ENCODE results near the gene ADAM33. TPM values are rescaled to one million over a fixed set of nuclear protein-coding genes. Genes with fewer than 3 reads are reported as not detected.

ADAM33 gene
- total RNA-seq, 3 donors from 2014 or later = 6.4 to 86.6 (median 9.7) TPM

- no peak overlapping the region for H3K4me3 ChIP-seq
- no peaks in the 10 kb centered on the region for H3K4me1 ChIP-seq (ENCODE audit: low read depth)
- DNase-seq (no peak), ATAC-seq (no peak)
- H3K36me3 ChIP-seq (ENCODE audit: low read depth) = no peaks in the 10 kb centered on the region
- TF ChIP-seq CTCF (IDR thresholded peaks at IDR 0.05) = no peak
- intact Hi-C loops (cut with DNase I, micrococcal nuclease) = no loop called here
- no peaks in the 10 kb centered on the region for H3K9me3 ChIP-seq
These were observed 34.3 kb downstream of the ADAM33 start for GRCh38 chr20:3647473-3647872.

GRCh38 chr20:3646651-3647050, 35.2 kb downstream of the ADAM33 start:
- intact Hi-C loops (cut with DNase I, micrococcal nuclease) = no loop called here
- Histone ChIP-seq H3K4me3 (no peak overlapping the region), H3K9me3 (no peaks in the 10 kb centered on the region), H3K4me1 (ENCODE audit: low read depth) (no peaks in the 10 kb centered on the region), H3K36me3 (ENCODE audit: low read depth) (no peaks in the 10 kb centered on the region)
- DNase-seq (no peak), ATAC-seq (no peak)
- TF ChIP-seq CTCF (IDR thresholded peaks at IDR 0.05) = no peak

GRCh38 chr20:3646067-3646440, 35.8 kb downstream of the ADAM33 start:
- TF ChIP-seq CTCF (IDR thresholded peaks at IDR 0.05) = no peak
- no peaks in the 10 kb centered on the region for H3K36me3 ChIP-seq (ENCODE audit: low read depth)
- no peak for DNase-seq
- H3K9me3 ChIP-seq = no peaks in the 10 kb centered on the region
- H3K4me3 ChIP-seq = no peak overlapping the region
- no peaks in the 10 kb centered on the region for H3K4me1 ChIP-seq (ENCODE audit: low read depth)
- ATAC-seq = no peak
- intact Hi-C loops (cut with DNase I, micrococcal nuclease) = no loop called here

GRCh38 chr20:3645309-3646066, 36.3 kb downstream of the ADAM33 start:
- TF ChIP-seq CTCF (IDR thresholded peaks at IDR 0.05) = no peak
- DNase-seq (no peak), ATAC-seq (no peak)
- Histone ChIP-seq H3K4me3 (no peak overlapping the region), H3K9me3 (no peaks in the 10 kb centered on the region), H3K36me3 (ENCODE audit: low read depth) (no peaks in the 10 kb centered on the region), H3K4me1 (ENCODE audit: low read depth) (no peaks in the 10 kb centered on the region)
- intact Hi-C loops (cut with DNase I, micrococcal nuclease) = no loop called here

GRCh38 chr20:3640259-3640658, 41.6 kb downstream of the ADAM33 start:
- ATAC-seq (no peak), DNase-seq (no peak)
- Histone ChIP-seq H3K9me3 (no peaks in the 10 kb centered on the region), H3K4me1 (ENCODE audit: low read depth) (no peaks in the 10 kb centered on the region), H3K36me3 (ENCODE audit: low read depth) (no peaks in the 10 kb centered on the region), H3K4me3 (no peak overlapping the region)
- intact Hi-C loops (cut with DNase I, micrococcal nuclease) = no loop called here
- TF ChIP-seq CTCF (IDR thresholded peaks at IDR 0.05) = no peak

- no peak for TF ChIP-seq CTCF (IDR thresholded peaks at IDR 0.05)
- intact Hi-C loops (cut with DNase I, micrococcal nuclease) = no loop called here
- H3K36me3 ChIP-seq (ENCODE audit: low read depth) = no peaks in the 10 kb centered on the region
- H3K9me3 ChIP-seq = no peaks in the 10 kb centered on the region
- H3K4me3 ChIP-seq = no peak overlapping the region
- ATAC-seq (no peak), DNase-seq (no peak)
- no peaks in the 10 kb centered on the region for H3K4me1 ChIP-seq (ENCODE audit: low read depth)
These were observed 46.5 kb downstream of the ADAM33 start for GRCh38 chr20:3635346-3635745.
